CD4-positive, alpha-beta T cell treated with Interleukin-10 for 1 hour (primary cell): ENCODE results near the gene MAP3K8.
"Not testable (repeated sequence)": the region's sequence is repeated elsewhere in the genome, so short reads cannot be mapped to it uniquely, and the experiment has no call there.

Experiments used
- DNase-seq: peaks from one replicate; pipeline ENCODE4 v3.0.0-alpha.2; 2020

MAP3K8 gene

DNA sequence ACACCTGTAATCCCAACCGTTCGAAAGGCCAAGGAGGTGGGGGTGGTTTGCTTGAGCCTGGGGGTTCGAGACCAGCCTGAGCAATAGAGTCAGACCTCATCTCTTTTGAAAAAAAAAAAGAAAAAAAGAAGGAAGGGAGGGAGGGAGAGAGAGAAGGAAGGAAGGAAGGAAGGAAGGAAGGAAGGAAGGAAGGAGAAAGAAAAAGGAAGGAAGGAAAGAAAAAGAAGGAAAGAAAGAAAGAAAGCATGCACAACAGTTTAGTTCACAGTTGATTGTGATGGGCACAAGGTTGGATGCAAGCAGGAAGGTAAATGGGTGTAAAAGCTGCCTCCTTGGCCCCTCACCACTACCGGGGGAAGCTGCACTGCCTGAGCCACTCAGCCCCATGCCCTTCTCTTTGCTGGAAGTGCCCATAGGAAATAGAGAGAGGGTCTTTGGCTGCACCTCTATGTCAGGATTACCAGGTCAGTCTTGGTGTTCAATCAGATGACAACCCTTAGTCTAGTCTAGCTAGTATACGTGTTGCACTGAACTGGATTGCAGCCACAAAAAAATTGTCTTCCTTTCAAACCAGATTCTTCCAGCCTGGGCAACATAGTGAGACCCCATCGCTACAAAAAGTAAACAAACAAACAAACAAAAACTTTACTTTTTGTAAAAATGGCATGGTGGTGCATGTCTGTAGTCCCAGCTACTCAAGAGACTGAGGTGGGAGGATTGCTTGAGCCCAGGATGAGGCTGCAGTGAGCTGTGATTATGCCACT lies 20.0 kb downstream of the MAP3K8 start:
- no peak for DNase-seq

DNA sequence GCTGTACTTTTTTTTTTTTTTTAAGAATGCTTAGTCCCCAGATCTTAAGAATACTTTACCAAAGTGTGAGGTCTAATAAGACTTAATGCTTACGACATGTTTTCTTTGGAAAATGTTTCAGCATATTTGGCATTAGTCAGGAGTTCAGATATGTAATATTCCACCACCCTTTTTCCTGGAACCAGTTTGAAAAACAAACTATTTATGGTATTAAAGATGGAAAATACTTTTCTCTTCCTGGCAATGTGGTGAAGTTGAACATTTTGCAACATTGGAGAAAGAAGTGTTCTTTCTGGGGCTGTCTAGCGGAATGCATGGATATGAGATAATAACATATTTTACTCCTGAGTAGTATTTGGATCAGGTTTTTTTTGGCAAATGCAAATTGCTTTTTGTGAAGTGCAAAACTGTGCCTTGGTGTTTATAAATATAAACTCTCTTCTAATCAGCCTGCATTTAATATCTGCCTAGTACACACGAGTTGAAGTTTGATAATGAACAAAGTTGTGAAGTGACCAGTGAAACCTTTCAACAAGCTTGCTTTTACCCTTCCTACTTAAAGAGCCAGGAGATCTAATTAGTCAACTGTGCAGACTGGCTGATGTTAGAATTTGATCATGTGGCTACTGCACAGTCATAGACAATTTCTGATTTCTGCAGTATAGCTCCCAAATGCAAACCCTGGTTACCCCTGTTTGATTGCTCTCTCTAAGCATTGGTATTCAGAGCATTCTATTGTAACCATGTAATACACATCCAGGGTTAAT lies 20.9 kb downstream of the MAP3K8 start:
- DNase-seq, result no peak

DNA sequence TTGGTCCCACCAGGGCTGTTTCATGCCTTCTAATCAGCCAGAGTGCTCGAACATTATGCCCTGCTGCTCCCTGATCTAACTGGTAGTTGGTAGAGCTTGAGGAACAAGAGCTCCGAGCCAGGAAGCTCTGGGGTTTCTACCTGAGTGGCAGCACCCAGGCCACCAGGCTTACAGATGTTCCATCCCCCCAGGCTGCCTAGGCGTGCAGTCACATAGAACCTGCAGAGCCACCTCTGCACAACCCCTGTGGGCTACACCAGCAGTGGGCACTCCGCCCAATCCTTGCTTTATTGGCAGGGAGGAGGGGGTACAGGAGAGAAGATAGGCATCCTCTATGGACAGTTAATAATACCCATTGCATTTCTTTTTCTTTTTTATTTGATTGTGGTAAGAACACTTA lies 21.8 kb downstream of the MAP3K8 start:
- DNase-seq, result peak; percentile 11

DNA sequence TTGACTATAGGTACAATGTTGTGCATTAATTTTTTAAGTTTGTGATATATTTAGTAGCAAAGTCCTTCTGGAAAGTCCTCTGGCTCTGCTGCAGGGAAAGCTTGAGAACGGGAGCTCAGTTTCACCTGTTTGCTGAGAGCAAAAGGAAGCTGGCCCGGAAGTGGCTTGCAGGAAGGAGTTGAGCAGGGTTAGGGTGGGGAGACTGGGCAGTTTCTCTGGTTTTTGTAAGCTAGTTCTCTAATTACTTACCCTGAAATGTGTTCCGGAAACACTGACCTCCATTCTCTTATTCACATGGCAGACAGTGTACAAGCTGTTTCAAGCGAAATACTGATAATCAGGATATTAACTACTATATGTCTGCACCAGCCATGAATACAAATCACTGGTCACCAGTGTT lies 22.3 kb downstream of the MAP3K8 start:
- DNase-seq, result peak; percentile 38

DNA sequence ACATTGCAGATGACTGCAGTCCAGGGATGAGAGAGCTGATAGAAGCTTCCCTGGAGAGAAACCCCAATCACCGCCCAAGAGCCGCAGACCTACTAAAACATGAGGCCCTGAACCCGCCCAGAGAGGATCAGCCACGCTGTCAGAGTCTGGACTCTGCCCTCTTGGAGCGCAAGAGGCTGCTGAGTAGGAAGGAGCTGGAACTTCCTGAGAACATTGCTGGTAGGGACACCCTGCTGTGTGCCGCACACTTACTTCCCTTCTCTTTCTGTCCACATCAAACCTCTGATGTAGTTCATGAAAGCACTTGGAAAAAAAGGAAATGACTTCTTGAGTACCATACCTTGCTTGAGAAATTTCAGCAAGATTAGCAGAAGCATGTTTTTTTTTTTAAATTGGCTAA lies 25.3 kb downstream of the MAP3K8 start:
- no peak for DNase-seq

DNA sequence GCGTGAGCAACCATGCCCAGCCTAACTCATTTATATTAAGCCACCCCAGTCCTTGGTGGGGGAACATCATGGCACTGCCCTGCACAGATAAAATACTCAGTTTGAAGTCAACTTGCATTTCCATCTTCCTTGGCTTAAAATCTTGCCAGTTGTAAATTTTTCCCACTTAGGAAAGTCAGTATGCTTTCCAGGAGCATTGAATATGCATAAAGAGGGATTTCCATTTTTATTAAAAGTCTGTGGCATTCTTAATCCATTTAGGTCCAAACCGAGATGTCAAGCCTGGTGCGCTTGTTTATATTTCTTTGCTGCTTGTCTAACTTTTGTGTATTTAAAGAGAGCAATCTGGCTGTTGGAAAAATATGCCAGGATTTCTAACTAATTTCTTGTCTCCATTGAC lies 26.1 kb downstream of the MAP3K8 start:
- DNase-seq, result no peak

DNA sequence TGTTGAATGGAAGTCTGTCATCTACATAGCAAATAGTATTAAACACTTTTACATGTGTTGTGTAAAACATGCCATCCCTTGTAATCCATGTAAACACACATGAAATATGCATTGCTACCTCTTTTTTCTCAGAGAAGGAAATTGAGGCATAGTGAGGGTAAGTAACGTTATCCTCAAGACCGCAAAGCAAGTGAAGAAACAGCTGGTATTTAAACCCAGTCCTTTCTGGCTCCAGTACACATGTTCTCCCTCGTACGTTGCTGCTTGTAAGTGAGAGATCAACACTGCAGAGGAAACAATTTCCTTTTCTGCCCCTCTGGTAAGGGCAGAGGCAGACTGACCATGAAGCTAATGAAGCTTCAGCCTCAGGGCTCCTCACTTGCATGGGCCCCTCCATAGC lies 28.5 kb downstream of the MAP3K8 start:
- DNase-seq, result no peak

DNA sequence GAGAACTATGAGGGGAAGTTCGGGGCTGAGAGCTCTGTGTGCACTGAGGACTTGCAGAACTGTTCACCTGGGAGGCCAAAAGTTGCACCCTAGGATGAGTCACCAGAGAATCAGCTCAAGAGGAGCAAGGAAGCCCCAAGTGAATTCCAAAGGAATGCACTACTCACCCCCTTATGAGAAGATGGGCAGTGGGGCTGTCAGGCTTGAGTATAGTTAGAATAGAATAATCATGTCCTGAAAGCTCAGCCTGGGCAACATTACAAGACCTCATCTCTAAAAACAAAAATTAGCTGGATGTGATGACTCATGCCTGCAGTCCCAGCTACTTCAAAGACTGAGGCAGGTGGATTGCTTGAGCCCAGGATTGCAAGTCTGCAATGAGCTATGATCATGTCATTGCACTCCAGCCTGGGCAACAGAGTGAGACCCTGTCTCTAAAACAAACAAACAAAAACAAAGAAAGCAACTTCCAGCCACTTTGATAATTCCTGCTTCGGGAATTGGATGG lies 30.0 kb downstream of the MAP3K8 start:
- DNase-seq, result no peak

DNA sequence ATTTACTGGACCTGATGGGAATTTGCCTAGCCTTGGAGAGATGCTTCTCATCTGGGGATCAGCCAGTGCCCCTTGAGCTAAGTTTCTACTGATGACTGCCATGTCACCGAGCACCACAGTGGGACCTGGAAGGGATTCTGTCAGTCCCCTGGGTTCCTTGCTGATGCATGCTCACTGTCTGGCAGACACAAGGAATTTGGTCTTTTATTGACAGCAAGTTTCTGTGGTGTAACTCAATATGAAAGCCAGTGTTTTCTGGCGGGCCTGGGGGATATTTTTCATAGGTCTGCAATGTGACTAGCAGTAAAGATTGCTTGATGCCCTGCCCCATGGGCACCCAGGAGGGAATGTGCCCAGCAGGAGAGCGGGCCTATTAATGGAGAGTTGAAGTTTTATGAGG lies 30.7 kb downstream of the MAP3K8 start:
- DNase-seq, result no peak

DNA sequence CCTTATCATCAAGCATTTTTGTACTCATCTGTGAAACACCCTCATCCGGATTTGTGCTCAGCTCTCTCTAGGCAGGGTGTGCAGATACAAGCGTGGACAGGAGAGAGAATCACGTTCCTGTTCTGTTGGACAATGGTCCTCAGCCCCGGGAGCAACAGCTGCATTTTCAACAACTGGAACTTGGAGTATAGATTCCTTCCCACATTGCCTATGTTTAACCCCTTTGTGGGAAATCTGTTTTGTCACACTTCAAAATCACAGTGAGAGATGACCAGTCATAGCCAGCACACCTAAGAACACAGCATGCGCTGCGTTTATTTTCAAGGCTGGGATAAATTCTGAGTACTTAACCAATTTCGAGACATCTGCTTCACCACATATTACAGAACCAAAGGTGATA lies 32.5 kb downstream of the MAP3K8 start:
- DNase-seq, result no peak

DNA sequence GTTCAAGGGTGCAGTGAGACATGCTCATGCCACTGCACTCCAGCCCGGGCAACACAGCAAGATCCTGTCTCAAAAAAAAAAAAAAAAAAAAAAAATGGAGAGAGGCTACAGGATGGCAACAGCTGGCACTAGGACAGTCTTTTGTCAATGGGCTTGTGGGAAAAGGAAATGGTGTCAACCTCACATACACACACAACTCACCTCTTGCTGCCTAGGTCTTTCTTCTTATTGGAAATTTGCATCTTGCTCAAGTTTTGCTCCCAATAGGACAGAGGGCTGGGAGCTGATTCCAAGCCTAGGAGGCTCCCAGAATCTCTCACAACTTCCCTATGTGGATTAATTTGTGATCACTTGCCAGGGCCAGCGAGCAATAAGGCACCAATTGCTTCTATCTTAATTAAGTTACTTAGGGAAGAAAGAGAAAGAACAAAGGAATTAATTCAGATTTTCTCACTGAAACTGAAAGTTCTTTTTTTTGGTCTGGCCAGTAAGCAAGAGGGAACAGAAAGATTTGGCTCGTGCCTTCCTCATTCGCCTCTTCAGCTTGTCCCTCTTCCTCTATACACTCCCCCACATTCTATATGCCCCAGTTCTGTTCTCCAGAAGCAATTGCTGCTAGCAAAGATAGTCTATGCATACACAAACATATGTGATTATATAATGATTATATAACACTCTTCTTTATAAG lies 33.8 kb downstream of the MAP3K8 start:
- no peak for DNase-seq

DNA sequence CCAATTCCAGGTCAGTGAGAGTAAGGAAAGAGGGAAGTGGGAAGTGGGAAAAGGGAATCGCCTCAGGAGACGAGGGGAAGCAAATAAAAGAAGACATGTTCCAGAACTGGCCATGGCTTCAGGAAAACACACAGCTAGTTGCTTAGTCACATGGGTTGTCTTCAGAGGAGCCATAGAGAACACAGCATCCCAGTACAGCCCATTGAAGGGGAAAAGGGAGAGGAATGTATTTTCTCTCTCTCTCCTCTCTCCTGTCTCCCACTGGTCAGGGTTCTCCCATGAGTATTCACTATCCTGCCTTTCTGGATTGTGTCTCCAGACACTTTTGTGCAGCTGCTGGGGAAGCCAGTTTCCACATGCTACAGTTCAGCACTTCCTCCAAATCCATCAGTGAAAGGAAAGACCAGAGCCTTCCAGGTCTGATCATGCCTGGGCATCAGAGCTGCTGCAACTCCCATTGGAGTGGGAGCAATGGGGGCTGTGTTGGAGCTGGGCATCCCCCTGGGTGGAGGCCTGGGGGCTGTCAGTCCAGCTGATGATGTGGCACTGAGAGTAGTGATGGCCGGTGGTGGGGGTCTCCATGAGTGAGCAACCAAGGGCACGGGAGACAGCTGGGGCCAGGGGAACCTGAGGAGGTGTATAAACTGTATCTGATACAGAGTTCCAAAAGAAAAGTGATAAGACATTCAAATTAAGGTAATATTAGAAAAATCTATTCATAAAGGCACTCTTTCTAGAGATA lies 38.6 kb downstream of the MAP3K8 start:
- DNase-seq, result no peak

DNA sequence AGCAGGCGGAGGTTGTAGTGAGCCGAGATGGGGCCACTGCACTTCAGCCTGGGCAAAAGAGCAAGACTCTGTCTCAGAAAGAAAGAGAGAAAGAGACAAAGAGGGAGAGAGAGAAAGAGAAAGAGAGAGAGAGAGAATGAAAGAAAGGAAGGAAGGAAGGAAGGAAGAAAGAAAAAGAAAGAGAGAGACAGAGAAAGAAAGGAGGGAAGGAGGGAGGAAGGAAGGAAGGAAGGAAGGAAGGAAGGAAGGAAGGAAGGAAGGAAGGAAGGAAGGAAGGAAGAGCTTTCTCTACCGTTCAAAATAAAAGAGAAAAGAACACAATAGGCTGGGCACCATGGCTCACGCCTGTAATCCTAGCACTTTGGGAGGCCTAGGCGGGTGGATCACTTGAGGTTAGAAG lies 41.5 kb downstream of the MAP3K8 start:
- DNase-seq, result not testable (repeated sequence)

DNA sequence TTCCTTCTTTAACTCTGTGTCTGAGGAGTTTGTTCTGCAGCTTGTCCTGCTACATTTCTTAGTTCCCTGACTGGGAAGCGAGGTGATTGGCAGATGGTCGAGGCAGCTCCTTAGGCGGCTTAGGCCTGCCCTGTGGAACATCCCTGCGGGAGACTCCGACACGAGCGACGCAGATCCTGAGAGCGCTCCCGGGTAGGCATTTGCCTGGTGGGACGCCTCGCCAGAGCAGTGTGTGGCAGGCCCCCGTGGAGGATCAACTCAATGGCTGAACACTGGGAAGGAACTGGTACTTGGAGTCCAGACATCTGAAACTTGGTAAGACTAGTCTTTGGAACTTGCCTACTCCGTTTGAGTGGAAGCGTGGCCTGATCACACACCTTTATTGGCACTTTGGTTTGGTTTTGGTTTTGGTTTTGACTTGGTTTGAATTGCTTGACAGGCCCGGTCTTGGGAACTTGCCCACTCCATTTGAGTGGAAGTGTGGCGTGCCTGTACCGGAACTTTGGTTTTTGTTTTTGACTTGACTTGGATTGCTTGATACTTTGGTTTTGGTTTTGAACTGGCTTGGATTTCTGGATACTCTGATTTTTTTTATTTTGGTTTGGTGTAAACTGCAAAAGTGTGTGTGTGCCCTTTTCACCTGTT lies 42.6 kb downstream of the MAP3K8 start:
- DNase-seq, result no peak

DNA sequence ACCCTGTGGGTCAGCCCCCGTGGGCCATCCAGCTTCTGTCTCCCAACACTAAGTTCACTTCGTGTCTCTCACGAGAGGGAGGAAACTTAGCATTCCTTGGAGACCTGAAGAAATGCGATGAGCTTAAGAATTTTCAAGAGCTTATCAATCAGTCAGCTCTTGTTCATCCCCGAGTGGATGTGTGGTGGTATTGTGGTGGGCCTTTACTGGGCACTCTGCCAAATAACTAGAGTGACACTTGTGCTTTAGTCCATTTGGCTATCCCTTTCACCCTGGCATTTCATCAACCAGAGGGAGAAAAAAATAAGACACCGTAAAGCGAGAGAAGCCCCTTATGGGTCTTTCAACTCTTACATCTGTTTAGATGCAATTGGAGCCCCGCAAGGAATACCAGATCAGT lies 45.5 kb downstream of the MAP3K8 start:
- not testable (repeated sequence) for DNase-seq

DNA sequence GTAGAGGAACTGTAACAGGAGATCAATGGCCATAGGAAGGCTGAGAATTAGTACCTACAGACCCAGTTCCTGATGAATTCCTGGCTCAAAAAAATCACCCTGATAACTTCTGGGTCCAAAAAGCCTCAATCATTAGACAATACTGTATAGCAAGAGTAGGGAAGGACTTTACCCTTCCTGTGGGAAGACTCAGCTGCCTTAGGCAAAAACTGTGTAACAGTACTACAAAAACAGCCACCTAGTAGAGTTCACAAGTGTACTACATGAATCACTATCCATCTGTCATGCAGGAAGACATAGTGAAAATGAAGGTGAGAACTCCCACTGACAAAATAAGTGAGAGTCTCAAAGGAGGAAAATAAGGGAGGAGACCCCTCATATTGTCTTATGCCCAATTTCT lies 47.6 kb downstream of the MAP3K8 start:
- DNase-seq, result no peak

DNA sequence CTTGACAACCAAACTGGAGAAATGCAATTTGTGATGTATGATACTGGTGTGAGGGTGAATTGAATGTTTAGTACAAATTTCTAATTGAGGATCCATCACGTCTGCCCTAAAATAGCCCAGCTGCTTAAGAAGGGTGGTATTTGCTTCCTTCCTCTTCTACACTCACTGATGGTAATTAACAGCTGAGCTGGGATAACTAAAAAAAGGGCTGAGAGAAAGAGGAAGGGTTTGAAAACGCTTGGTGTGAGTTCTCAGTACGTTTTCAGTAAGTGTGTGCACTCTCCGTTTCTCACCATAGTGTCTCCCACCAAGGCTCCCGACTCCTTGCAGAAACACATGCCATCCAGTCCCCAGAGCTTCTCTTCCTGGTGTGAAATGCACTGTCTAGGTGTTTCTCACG lies 54.3 kb downstream of the MAP3K8 start:
- DNase-seq, result no peak

DNA sequence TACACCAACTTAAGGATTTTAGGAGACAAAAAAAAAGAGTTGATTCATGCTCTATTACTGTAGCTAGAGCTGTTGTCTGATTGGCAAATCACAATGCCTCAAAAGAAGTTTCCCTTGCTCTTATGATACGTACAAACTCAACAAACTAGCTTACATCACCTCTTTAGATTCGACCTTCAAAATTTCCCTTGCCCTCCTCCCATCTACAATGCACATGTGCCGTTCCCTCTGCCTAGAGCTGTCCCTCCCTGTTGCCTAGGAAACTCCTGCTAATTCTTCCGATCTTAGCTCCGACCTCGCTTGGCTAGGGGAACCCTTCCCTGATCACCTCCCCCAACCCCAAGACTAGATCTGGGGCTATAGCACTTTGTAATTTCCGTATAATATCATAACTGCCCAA lies 55.4 kb downstream of the MAP3K8 start:
- no peak for DNase-seq

DNA sequence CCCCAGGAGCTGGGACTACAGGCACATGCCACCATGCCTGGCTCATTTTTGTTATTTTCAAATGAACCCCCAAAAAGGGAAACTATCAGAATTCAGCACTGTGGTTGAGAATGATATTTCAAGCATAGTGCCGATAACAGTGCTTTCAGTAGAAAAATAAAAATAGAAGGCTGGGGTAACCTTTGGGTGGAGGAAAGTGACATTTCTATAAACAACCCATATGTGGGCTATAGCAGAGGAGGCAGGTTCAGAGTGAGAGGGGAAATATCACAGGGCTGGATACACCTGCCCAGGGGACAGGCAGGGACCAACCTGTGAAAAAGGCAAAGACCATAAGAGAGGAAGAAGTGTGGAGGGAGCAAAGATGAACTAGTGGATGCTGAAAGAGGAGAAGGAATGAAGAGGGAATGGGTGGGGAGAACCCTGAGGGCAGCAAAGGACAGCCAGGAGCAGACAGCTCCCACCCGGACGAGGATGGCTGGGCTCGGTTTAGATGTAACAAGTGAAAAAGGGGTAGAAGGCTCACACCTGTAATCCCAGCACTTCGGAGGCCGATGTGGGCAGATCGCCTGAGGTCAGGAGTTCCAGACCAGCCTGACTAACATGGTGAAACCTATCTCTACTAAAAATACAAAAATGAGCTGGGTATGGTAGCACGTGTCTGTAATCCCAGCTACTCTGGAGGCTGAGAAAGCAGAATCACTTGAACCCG lies 56.5 kb downstream of the MAP3K8 start:
- no peak for DNase-seq

DNA sequence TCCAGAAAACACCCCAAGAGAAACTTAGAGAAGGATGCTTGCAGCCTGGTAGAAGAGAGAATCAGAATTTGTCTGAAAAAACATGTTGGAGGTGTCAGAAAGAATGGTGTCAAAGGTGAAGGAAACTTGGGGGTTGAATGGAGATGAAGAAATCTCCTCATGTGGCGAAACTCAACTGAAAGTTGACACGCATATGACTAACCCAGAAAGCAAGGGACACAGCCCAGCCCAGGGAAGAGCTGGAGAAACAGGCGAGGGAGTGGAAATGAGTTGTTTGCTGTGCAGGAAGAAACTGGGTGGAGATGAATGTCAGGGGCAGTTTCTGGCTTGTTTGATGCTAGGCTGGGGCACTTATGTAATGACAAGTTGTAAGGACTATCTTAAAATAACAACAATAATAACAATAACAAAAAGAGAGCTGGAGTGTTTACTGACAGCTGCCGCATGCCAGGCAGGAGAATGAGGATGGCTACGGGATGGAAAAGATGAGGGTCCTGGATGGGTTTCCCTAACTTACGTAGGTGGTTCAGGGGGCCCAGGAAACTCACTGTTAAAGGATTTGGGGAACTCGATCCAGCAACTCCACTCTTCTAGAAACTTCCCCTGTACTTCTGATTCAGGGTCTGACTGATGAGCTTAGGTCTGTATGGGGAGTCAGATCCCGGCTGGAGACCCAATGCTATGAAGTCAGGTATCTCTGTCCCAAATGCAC lies 57.4 kb downstream of the MAP3K8 start:
- DNase-seq, result no peak

DNA sequence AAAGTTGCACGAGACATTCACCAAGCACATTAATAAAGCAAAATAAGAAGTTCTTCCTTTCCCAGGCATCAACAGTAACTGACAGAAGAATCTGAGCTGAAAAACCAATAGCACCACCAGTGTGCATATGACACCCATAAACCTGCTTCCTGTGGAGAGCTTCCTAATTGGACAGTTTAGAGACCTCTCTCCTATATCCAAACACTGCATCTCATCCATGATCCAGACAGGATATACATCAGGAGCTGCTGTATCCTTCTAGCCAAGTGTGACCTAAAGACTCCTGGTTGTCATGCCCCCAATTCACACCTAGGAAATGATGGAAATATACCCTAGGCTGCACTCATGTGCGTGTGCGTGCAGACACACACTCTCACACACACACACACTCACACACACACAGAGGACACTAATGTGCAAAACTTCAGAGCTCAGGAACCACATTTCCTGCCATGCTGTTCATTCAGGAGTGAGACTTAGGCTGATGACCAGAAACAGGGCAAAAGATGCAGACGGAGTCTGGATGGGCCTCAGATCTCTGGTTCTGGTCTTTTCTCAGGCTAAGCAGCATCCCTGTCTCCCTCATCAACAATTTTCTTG lies 58.0 kb downstream of the MAP3K8 start:
- DNase-seq, result peak; percentile 21
